ENCODE measurements around the gene AFAP1L2.
"Not testable (repeated sequence)": the region's sequence is repeated elsewhere in the genome, so short reads cannot be mapped to it uniquely, and the experiment has no call there.

AFAP1L2 gene

DNA sequence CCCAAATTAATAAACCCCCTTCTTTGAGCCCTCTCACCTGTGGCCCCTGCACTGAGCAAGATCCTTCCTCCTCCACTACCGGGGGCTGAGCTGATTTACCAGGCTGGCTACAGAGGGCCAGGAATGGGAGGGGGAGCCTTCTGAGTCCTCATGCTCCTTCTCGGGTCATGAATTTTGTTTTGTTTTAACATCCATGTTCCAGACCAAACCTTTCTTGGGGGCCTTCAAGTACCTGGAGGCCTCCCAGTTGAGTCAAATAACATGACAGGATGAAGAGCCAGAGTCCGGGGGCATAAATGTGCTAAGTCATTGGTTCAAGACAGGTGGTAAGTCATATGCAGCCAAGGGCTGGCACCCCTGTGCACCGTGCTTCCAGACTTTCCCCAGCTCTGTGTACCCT is 39.6 kb downstream of the AFAP1L2 start:
- no peak for DNase-seq (ENCODE audit: extremely low read depth in 1 of 2, low read depth in 1 of 2)

GRCh38 chr10:114363745-114364454 is 40.4 kb downstream of the AFAP1L2 start:
- no peak for DNase-seq (ENCODE audit: extremely low read depth in 1 of 2, low read depth in 1 of 2)

DNA sequence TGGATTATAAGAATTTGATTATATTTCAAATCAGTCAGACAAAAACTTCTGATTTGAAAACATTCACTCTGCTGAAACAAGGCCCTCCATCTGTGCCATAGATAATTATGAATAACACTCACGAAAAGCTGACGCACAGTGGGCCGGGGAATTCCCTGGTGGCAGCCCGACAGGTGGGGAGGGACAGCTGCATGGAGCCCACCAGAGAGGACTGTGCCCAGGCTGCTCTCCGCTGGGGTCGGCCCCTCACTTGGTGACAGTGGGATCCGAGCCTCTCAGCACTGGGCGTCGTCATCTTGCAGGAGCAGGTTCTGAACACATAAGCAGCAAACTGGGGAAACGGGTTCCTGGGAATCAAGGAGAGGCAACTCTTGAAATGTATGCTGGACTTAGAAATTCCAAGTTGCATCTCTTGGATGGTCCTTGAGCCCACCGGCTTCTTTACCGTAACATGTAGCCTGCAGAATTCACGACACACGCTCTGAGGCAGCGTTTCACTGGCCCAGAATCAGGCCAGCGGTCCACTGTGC is 41.4 kb downstream of the AFAP1L2 start:
- DNase-seq (ENCODE audit: extremely low read depth in 1 of 2, low read depth in 1 of 2): no peak

- DNase-seq (ENCODE audit: extremely low read depth in 1 of 2, low read depth in 1 of 2): no peak
Observed at GRCh38 chr10:114359953-114360345, 44.4 kb downstream of the AFAP1L2 start.

DNA sequence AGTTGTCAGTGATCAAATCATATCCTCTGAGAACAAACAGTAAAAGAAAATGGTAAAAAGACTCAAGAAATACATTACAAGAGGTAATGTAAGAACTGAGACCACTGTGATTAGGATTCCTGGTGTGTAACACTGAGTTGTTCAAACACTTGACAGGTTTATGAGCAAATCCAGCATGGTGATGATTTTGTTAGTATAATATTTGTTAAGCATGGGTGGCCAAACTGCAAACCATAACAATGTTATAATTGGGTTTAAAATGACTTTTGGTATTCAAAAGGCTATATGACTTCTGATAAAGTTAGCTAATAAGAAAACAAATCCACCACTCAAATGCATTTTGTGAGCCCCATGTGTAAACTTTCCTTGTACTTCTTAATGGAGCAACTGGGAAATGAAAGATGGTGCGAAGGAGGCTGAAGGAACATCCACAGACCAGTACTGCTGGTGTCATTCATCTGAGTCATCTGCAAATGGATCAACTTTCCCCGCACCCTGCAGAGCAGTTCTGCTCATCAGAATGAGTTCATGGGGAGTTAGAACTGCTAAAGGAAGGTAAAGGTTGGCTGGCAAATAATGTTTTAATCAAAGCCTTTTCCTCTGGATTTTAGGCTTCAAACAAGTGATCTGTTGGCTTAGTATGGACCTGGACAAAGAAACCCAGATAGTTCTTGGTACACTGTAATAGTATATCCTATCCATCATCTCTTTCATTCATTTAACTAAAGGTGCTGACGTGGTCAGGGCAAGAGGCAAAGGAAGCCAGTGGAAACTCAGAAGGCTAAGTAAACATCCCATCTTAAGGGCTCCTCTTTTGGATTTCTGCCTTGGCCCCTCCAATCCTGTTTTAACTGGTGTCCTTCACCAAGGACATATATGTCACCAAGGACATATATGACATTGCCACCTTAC is 45.0 kb downstream of the AFAP1L2 start:
- DNase-seq (ENCODE audit: extremely low read depth in 1 of 2, low read depth in 1 of 2): no peak

DNA sequence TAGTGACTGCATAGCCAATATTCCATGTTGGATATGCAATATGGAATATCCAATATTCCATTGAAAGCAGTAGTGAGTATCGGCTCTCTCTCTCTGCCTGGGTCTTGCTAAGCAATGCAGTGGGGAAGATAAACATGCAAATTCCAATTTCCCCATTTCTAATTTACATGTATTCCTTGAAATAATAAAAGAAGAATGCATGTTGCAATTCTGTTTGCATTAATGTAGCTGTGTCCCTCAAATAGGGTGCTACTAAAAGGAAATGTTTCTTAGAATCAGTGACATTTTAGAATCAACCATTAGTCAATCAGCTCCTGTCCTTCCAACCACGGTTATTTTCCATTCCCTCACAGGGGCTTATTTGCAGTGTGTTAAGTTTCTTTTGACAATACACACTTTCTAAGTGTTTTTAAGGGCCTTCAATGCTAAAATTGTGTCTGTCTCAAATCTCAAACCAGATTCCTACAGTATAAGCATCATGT is 46.7 kb downstream of the AFAP1L2 start:
- DNase-seq (ENCODE audit: extremely low read depth in 1 of 2, low read depth in 1 of 2): no peak

DNA sequence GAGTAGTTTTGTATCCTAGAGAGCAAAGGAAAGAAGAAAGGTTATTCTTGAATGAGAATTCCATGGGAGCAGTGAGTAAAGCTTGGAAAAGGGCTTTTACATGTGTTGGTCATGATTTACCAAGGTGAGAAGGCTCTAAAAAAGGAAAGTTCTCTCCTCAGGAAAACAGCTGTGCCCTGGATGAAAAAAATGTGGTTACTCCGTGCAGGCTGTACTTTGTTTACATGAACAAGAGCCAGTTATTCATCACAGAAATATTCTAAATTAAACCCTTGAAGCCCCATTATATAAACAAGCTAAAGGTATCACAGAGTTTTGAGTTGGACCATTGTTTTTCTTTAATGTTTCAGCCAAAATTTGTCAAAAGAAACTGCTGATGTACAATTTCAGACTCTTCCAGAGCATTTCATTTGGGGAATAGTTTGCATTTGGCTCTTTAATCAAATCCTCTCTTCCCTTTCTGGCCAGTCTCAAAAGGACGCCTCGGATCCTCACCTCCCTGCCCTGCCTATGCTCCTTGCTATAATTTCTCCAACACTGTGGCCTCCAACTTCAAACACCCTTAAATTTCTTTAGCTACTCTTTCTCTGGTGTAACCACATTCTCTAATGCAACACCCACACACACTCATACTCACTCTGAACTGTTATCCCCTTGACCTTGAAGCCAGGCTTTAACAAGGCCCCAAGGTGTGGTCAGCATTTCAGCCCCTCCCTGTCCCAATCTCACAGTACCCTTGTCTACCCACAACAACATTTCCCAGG is 47.4 kb downstream of the AFAP1L2 start:
- no peak for DNase-seq (ENCODE audit: extremely low read depth in 1 of 2, low read depth in 1 of 2)

GRCh38 chr10:114356126-114356525 is 48.2 kb downstream of the AFAP1L2 start:
- DNase-seq (ENCODE audit: extremely low read depth in 1 of 2, low read depth in 1 of 2): no peak

DNA sequence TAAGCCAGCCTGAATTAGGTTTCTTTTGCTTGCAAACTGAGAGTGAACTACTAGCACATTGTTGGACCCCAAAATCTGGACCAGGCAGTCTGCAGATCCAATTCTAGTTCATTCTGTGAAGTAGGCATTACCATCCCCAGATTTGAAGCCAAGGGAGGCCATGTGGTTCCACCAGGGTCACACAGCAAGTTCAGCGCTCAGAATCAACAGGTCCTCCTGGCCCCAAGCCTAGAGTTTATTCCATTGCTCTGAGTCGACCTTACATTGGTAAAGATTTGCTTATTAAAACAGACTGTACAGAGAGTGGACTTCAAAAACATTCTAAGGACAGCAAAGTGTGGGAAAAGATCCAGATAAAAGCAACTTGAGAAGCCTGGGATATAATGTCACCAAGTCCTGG is 50.9 kb downstream of the AFAP1L2 start:
- DNase-seq (ENCODE audit: extremely low read depth in 1 of 2, low read depth in 1 of 2): no peak

- DNase-seq (ENCODE audit: extremely low read depth in 1 of 2, low read depth in 1 of 2): no peak
Observed at GRCh38 chr10:114352653-114353298, 51.5 kb downstream of the AFAP1L2 start.

GRCh38 chr10:114350751-114351150 is 53.6 kb downstream of the AFAP1L2 start:
- DNase-seq (ENCODE audit: extremely low read depth in 1 of 2, low read depth in 1 of 2): no peak

DNA sequence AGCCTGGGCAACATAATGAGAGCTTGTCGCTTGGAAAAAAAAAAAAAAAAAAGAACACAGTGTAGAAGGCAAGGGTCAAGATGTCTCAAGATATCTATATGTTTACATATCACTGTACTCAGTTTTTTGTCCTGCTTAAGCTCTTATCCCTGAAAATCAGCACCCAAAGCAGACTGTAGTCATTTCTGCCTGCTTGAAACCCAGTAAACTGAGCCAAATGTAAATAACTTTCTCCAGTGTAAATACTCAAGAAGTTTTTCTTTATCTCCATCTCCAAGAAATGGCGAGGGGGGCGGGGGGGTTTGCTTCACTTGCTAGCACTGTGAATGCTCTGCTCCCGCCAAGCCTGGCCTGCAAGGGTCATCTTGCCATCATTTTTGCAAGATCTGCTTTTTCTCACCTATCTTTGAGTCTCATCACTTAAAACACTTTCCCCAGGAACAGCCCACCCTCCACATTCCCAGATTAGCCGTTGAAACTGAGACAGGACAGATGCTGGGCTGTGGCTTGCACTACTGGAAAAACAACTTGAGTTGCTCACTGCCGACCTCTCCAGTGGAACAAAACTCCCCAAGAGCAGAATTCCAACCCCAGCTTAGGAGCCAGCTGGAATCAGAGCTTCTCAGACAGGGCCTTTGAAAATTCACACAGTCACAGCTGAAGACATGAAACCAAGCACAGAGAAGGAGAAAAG is 54.6 kb downstream of the AFAP1L2 start:
- no peak for DNase-seq (ENCODE audit: extremely low read depth in 1 of 2, low read depth in 1 of 2)

GRCh38 chr10:114349071-114349470 is 55.2 kb downstream of the AFAP1L2 start:
- not testable (repeated sequence) for DNase-seq (ENCODE audit: extremely low read depth in 1 of 2, low read depth in 1 of 2)

- no peak for DNase-seq (ENCODE audit: extremely low read depth in 1 of 2, low read depth in 1 of 2)
Observed at GRCh38 chr10:114347791-114348190, 56.5 kb downstream of the AFAP1L2 start.

- DNase-seq (ENCODE audit: extremely low read depth in 1 of 2, low read depth in 1 of 2): no peak
Observed at GRCh38 chr10:114347241-114347640, 57.1 kb downstream of the AFAP1L2 start.

DNA sequence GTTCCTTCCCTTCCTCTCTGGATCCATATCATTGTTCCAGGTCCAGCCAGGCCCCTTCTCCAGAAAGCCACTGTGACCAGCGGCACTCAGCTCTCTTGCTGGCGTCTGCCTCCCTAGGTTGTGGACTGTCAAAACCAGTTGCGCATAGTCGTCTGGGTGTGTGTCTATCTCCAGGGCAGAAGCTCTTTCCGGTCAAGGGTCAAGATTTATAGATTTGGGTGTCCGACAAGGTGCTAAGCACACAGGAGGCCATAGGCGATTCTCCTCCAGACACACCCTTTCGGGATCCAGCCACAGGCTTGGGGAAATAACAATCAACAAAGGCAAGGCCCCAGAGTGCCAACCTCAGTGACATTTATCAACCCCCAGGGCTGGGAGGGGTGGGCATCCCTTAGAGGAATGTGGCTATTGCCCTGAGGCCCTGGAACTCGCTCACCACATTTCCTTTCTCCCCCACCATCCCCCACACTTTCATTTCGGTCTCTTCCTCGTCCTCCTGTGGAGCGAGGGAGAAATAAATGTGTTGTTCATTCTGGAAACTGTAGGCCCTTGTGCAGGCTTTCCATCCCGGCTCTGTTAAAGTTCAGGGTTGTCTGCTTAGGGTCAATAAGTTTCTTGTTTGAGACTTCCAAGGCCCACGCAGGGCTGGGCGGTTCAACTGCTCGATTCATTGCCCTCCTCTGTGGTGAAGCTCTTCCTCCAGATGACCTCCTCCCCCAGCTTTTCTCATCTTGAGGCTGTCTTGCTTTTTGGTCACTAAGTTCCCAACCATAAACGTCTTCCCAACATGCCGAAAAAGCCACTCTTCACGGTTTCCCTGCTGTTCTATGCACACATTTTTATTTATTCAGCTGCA is 57.9 kb downstream of the AFAP1L2 start:
- no peak for DNase-seq (ENCODE audit: extremely low read depth in 1 of 2, low read depth in 1 of 2)

GRCh38 chr10:114345701-114346100 is 58.6 kb downstream of the AFAP1L2 start:
- DNase-seq (ENCODE audit: extremely low read depth in 1 of 2, low read depth in 1 of 2): no peak

- DNase-seq (ENCODE audit: extremely low read depth in 1 of 2, low read depth in 1 of 2): no peak
Observed at GRCh38 chr10:114343623-114344505, 60.4 kb downstream of the AFAP1L2 start.

Data from activated CD8-positive, alpha-beta memory T cell treated with anti-CD3 and anti-CD28 coated beads for 1 hour (primary cell).